ENCODE measurements around the gene CST9.

The CST9 gene, protein sequence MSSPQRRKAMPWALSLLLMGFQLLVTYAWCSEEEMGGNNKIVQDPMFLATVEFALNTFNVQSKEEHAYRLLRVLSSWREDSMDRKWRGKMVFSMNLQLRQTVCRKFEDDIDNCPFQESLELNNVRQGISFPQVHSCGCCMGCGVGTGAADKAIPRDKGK

DNA sequence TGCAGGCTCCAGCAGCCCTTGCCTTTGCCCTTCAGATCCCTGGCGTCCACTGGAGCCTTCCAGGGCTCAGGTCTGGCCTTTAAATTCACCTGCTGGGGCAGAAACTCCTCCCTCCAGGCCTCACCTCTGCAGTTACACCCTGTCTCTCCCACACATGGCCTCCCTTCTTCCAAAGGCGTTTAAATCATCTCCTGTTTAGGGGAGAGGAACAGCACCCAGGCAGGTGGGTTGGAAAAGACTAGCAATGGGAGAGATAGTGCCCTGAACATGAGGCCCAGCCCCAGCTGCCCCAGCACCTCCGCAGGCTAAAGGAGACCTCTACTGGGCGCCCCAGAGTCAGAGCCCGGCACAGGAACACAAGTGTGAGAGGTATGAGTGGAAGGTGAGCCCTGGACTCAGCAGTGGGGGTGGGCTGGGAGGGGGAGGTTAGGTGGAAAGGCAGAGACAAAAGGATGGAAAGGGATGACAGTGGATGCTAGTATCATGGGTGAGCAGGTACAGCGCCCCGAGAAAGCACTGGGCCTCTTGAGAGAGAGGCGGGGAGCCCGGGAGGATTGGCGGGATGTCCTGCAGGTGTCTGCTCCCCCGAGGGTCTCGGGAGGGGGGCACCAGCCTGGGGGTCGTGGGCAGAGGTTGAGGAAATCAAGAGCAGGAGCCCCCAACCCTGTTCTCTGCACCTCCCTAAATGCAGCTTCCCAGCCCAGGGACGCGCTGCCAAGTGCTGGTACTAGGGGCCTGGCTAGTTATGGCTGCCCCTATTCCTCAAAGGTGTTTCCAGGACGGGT lies at the start of gene CST9:
Gene CST9 (minus strand): TSS at position 51 of the 785 bp plus-strand sequence. CDS start 53 bp downstream, outside the sequence.
- peaks cover 0 to 6% of the 10 kb centered on the region in 2 donors for H3K27me3 Mint-ChIP-seq
- no peak for DNase-seq
- H3K9me3 Mint-ChIP-seq, result no peaks in the 10 kb centered on the region
- peak within 1 kb of the TSS; percentile 33 for H3K27ac Mint-ChIP-seq
- peaks cover 2 to 7% of the 10 kb centered on the region in 2 donors for H3K4me1 Mint-ChIP-seq
- ATAC-seq (replicated peaks), result no peak
- H3K36me3 Mint-ChIP-seq, result no peaks in the 10 kb centered on the region
- H3K4me3 Mint-ChIP-seq, result no peak within 1 kb of the TSS

DNA sequence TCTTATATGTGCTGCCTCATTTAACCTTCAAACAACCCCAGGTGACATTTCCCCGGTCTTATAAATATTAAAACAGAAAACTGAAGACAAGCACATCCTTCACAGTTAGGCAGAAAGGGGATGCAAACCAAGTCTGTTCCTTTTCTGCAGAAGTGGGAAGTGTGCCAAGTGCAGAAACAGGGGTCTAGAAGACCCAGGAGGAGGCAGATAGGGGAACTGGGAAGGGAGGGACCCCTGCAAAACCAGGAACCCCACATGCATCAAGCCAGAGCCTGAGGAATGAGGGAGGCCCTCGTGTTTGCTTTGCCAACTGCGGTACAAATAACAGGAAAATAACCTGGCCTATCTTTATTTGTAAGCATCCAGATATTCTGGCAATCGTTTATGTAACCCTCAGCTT lies 49.0 kb upstream of the CST9 start:
- H3K9me3 Mint-ChIP-seq, result no peaks in the 10 kb centered on the region
- H3K36me3 Mint-ChIP-seq, result no peaks in the 10 kb centered on the region
- no peak overlapping the region for H3K27ac Mint-ChIP-seq
- ATAC-seq (replicated peaks), result no peak
- no peak for DNase-seq
- peaks cover 20 to 31% of the 10 kb centered on the region in 2 donors for H3K4me1 Mint-ChIP-seq
- peak overlapping the region in 1 of 2 donors; percentile 12 for H3K4me3 Mint-ChIP-seq
- H3K27me3 Mint-ChIP-seq, result peaks cover 9 to 12% of the 10 kb centered on the region in 2 donors

DNA sequence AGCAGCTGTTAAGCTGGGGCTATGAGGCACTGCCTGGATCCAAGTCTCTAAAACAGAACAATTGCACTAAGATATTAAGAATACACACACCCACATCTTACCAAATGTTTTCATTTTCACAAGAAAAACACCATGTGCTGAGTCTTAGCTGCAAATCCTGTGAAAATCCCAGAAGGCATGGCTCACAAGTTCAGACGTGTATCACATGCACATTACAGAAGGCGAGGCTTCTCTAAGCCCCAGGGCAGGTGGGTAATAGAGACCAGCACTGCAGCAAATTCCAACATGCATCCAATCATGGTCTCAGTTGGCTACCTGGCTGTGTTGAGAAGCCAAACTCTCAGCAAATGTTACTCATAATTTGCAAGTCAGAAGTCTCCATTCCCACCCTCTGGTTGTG lies 48.3 kb upstream of the CST9 start:
- no peak for DNase-seq
- Mint-ChIP-seq H3K36me3 (no peaks in the 10 kb centered on the region), H3K4me3 (no peak overlapping the region), H3K4me1 (peaks cover 20 to 31% of the 10 kb centered on the region in 2 donors), H3K9me3 (no peaks in the 10 kb centered on the region), H3K27me3 (peaks cover 9 to 12% of the 10 kb centered on the region in 2 donors), H3K27ac (no peak overlapping the region)
- ATAC-seq (replicated peaks), result no peak

DNA sequence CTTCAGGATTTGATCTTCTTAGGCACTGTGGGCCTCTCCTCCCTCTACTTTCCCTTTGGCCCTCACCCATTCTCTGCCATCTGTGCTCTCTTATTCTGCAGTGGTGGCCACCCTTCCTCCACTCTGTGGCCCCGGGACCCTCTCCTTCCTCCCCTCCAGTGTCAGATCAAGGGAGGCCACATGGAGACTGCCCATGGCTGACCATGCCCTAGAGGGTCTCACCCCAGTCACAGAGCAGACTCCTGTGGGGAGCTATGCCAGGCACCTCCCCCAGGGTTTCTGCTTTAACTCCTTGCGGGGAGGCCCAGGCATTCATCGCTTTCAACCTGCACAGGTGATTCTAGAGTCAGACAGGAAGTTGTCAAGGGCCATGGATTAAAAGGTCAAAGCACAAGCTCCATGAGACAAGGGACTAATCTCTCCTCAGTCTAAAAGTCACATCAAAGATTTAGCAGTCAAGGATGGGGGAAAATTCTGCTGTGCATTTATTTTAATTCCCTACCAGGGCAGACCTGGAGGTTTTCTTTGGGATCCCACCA lies 47.8 kb upstream of the CST9 start:
- no peaks in the 10 kb centered on the region for H3K9me3 Mint-ChIP-seq
- peaks cover 20 to 31% of the 10 kb centered on the region in 2 donors for H3K4me1 Mint-ChIP-seq
- no peak for ATAC-seq (replicated peaks)
- no peak overlapping the region for H3K4me3 Mint-ChIP-seq
- H3K27ac Mint-ChIP-seq, result no peak overlapping the region
- H3K27me3 Mint-ChIP-seq, result peaks cover 9 to 12% of the 10 kb centered on the region in 2 donors
- no peak for DNase-seq
- H3K36me3 Mint-ChIP-seq, result no peaks in the 10 kb centered on the region

DNA sequence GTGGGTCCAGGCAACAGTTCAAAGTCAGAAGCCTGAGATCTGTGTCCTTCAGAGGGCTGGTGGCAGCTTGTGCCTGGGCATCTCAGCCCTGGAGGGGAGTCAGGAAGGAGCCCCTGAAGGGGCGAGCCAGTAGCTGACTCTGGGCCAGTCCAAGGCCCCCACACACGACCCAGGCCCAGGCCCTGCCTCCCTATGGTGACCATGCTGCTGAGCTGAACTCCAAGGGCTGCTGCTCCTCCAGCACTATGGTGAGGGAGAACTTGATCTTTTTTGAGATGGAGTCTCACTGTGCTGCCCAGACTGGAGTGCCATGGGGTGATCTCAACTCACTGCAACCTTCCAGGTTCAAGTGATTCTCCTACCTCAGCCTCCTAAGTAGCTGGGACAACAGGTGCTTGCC lies 47.2 kb upstream of the CST9 start:
- Mint-ChIP-seq H3K27ac (no peak overlapping the region), H3K9me3 (no peaks in the 10 kb centered on the region), H3K4me3 (no peak overlapping the region), H3K4me1 (peaks cover 20 to 31% of the 10 kb centered on the region in 2 donors), H3K36me3 (no peaks in the 10 kb centered on the region), H3K27me3 (peaks cover 9 to 12% of the 10 kb centered on the region in 2 donors)
- DNase-seq (no peak), ATAC-seq (replicated peaks) (no peak)

DNA sequence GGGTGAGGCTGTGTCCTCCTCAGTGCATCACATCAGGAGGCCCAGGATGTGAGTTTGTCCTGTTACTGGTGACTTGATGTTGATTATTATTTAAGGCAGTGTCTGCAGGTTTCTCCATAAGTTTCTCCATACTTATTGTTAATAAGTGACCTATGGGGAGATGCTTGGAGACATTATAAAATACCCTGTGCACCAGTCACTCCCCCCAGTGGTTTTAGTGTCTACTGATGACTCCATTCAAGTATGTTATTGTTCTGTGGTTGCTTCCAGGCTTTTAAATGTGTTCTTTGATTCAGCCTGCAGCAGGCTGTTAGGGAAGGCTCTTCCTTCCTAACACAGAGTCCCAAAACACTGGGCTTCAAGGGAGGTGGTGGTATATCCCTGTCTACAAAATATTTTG lies 46.7 kb upstream of the CST9 start:
- DNase-seq (no peak), ATAC-seq (replicated peaks) (no peak)
- Mint-ChIP-seq H3K9me3 (no peaks in the 10 kb centered on the region), H3K4me3 (no peak overlapping the region), H3K27ac (no peak overlapping the region), H3K36me3 (no peaks in the 10 kb centered on the region), H3K4me1 (peaks cover 20 to 31% of the 10 kb centered on the region in 2 donors), H3K27me3 (peaks cover 9 to 12% of the 10 kb centered on the region in 2 donors)

DNA sequence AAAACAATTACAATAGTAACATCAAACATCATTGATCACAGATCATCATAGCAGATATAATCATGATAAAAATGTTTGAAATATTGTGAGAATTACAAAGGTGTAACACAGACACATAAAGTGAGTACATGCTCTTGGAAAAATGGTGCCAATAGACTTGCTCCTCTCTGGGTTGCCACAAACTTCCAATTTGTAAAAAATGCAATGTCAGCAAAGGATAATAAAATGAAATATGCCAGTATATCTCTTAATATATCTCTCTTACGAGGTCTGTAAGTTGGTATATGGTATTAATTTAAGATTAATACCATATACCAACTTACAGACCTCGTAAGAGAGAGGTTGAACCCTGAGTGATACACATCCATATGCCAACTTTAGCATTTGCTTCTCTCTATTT lies 45.4 kb upstream of the CST9 start:
- no peak for DNase-seq
- no peak overlapping the region for H3K4me3 Mint-ChIP-seq
- no peaks in the 10 kb centered on the region for H3K9me3 Mint-ChIP-seq
- ATAC-seq (replicated peaks), result no peak
- no peak overlapping the region for H3K27ac Mint-ChIP-seq
- H3K4me1 Mint-ChIP-seq, result peaks cover 18 to 28% of the 10 kb centered on the region in 2 donors
- H3K36me3 Mint-ChIP-seq, result no peaks in the 10 kb centered on the region
- H3K27me3 Mint-ChIP-seq, result peaks cover 9 to 10% of the 10 kb centered on the region in 2 donors

DNA sequence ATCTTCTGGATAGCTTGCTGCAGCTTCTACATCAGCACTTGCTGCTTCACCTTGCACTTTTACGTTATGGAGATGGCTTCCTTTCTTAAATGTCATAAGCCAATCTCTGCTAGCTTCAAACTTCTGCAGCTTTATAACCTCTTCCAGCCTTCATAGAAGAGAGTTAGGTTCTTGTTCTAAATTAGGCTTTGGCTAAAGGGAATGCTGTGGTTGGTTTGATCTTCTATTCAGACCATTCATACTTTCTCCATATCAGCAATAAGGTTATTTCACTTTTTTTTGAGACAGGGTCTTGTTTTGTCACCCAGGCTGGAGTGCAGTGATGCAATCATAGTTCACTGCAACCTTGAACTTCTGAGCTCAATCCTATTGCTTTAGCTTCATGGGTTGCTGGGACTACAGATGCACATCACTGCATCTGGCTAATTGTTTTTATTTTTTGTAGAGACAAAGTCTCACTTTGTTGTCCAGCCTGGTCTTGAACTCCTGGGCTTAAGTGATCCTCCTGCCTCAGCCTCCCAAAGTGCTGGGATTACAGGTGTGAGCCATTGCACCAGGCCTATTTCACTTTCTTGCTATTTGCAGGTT lies 44.2 kb upstream of the CST9 start:
- no peak overlapping the region for H3K27ac Mint-ChIP-seq

DNA sequence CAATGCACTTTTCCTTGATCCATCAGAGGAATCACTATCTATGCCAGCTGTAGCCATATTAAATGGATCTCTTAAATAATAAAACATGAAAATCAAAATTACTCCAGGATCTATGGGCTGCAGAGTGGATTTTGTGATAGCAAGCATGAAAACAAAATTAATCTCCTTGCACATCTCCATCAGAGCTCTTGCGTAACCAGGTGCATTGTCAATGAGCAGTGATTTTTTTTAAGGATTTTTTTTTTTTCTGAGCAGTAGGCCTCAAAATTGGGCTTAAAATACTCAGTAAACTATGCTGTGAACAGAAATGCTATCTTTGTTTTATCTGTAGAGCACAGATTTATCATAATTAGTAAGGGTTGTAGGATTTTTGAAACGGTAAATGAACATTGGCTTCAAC lies 43.5 kb upstream of the CST9 start:
- DNase-seq, result no peak
- H3K27ac Mint-ChIP-seq, result no peak overlapping the region
- H3K27me3 Mint-ChIP-seq, result peaks cover 6 to 9% of the 10 kb centered on the region in 2 donors
- no peak for ATAC-seq (replicated peaks)
- peaks cover 9 to 20% of the 10 kb centered on the region in 2 donors for H3K4me1 Mint-ChIP-seq
- no peaks in the 10 kb centered on the region for H3K36me3 Mint-ChIP-seq
- H3K9me3 Mint-ChIP-seq, result peaks cover 0 to 1% of the 10 kb centered on the region in 2 donors
- no peak overlapping the region for H3K4me3 Mint-ChIP-seq

More for the DNA sequence above, 44.2 kb upstream of the CST9 start:
- H3K27me3 Mint-ChIP-seq, result peaks cover 8 to 9% of the 10 kb centered on the region in 2 donors
- peaks cover 14 to 27% of the 10 kb centered on the region in 2 donors for H3K4me1 Mint-ChIP-seq
- no peak overlapping the region for H3K4me3 Mint-ChIP-seq
- no peaks in the 10 kb centered on the region for H3K36me3 Mint-ChIP-seq
- ATAC-seq (replicated peaks), result no peak
- peaks cover 0 to 1% of the 10 kb centered on the region in 2 donors for H3K9me3 Mint-ChIP-seq
- DNase-seq, result no peak

DNA sequence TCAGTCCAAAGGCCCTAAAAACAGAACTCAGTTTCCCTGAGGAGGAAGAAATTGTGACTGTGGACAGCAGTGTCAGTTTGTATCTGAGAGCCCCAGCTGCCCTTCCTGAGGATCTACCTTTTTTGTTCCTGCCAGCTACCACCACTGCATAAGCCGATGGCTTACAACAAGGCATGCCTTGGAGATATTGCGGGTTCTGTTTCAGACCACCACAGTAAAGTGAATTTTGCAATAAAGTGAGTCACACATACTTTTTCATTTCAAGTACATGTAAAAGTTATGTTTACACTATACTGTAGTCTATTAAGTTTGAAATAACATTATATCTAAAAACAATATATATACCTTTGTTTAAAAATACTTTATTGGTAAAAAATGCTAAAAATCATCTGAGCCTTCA lies 41.6 kb upstream of the CST9 start:
- ATAC-seq (replicated peaks) (no peak), DNase-seq (no peak)
- Mint-ChIP-seq H3K27me3 (no peaks in the 10 kb centered on the region), H3K4me3 (no peak overlapping the region), H3K27ac (no peak overlapping the region), H3K4me1 (peaks cover 9 to 21% of the 10 kb centered on the region in 2 donors), H3K9me3 (peaks cover 0 to 1% of the 10 kb centered on the region in 2 donors), H3K36me3 (no peaks in the 10 kb centered on the region)

DNA sequence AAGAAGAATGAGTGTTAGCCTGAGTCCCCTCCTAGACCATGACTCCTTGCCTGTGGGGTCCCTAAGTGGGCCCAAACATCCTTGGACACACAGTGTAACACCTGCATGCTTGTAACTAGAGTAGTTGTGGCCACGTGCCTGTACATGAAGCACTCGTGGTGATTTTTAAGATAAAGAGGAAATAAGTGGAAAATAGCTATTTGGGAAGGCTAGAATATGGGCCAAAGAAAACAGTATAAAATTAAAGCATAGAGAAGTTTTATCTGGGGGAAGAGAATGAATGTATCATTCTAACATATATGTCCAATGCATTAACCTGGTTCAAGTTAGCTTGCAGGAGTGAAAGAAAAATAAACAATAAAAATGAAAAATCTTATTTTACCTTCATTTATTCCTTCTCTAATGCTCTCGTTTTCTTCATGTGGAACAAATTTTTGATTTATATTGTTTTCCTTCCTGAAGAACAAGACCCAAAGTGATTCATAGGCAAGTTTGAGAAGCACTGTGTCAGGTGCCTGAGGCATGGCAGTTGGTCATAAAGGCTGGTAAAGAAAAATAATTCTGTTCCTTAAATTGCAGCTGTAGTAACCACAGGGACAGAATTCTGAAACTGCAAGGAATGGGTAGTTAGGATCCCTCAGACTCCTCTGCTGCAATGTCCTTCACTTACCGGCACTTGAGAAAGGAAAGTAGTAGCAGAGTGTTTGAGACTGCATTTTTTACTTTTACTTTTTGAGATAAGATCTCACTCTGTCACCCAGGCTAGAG lies 40.6 kb upstream of the CST9 start:
- no peak for DNase-seq

DNA sequence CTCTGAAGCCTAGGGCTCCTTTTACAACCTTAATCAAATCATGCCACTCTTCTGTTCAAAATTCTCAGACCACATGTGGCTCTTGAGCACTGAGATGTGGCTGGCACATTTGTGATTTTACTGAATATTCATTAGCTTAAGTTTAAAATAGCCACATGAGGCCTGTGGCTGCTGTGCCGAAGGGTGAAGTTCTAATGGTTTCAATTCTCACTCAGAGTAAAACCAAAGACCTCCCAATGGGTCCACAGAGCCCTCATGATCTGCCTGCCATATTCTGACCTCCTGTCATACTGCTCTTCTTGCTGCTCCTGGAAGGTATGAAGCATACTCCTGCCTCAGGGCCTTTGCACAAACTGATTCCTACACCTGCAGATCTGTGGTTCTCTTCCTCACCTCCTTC lies 39.9 kb upstream of the CST9 start:
- no peak overlapping the region for H3K27ac Mint-ChIP-seq
- no peak overlapping the region for H3K4me3 Mint-ChIP-seq
- ATAC-seq (replicated peaks) (peak in 1 of 2 donors; percentile 27), DNase-seq (no peak)
- H3K27me3 Mint-ChIP-seq, result no peaks in the 10 kb centered on the region
- H3K4me1 Mint-ChIP-seq, result peaks cover 9 to 35% of the 10 kb centered on the region in 2 donors
- H3K36me3 Mint-ChIP-seq, result no peaks in the 10 kb centered on the region
- H3K9me3 Mint-ChIP-seq, result peaks cover 0 to 1% of the 10 kb centered on the region in 2 donors

More for the DNA sequence above, 40.6 kb upstream of the CST9 start:
- peaks cover 0 to 1% of the 10 kb centered on the region in 2 donors for H3K9me3 Mint-ChIP-seq
- no peak overlapping the region for H3K27ac Mint-ChIP-seq
- no peak overlapping the region for H3K4me3 Mint-ChIP-seq
- H3K27me3 Mint-ChIP-seq, result no peaks in the 10 kb centered on the region
- ATAC-seq (replicated peaks), result no peak
- H3K36me3 Mint-ChIP-seq, result no peaks in the 10 kb centered on the region
- peaks cover 9 to 27% of the 10 kb centered on the region in 2 donors for H3K4me1 Mint-ChIP-seq

DNA sequence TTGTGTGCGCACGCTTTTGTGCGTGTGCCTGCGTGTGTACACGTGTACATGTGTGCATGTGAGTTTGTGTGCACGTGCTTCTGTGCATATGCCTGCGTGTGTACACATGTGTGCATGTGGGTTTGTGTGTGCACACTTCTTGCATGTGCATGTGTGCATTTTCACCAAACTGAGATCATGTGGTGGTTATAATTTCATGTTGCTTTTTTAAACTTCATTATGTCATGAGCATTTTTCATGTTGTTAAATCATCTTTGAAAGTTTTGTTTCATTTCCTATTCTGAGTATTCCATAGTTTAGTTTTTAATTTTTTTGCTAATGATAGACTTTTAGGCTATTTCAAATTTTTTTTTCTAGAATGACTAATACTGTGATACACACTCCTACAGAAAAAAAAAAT lies 38.4 kb upstream of the CST9 start:
- Mint-ChIP-seq H3K9me3 (peaks cover 0 to 3% of the 10 kb centered on the region in 2 donors), H3K27me3 (peaks cover 5 to 7% of the 10 kb centered on the region in 2 donors), H3K4me1 (peaks cover 9 to 47% of the 10 kb centered on the region in 2 donors), H3K36me3 (no peaks in the 10 kb centered on the region), H3K4me3 (no peak overlapping the region), H3K27ac (no peak overlapping the region)
- DNase-seq, result no peak
- peak; percentile 36 to 48 for ATAC-seq (replicated peaks)

DNA sequence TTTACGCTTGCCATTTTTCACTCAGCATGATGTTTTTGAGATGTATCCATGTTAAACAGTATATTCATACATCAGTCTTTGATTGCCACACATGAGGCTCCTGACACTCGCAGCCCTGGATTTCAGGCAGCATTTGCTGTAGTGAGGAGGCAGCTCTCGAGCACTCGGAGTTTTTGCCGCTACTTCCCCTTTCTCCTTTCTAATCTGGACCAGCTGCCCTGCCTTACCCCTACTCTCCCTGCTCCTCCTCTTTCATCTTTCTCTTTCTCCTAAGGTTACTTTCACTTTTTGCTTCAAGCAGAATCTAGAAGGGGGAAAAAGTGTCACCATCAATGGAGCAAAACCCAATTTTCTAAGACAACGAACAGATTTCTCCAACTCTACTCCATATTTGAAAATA lies 37.9 kb upstream of the CST9 start:
- Mint-ChIP-seq H3K4me3 (no peak overlapping the region), H3K9me3 (peaks cover 0 to 3% of the 10 kb centered on the region in 2 donors), H3K36me3 (no peaks in the 10 kb centered on the region), H3K4me1 (peaks cover 9 to 48% of the 10 kb centered on the region in 2 donors), H3K27me3 (peaks cover 6 to 8% of the 10 kb centered on the region in 2 donors), H3K27ac (no peak overlapping the region)
- ATAC-seq (replicated peaks) (peak in 1 of 2 donors; percentile 62), DNase-seq (no peak)

Measured in stimulated activated naive B cell treated with anti-CD40 and anti-IgM and Interleukin-4, amounts not matched to agents 10 μg/mL and 1 μg/mL and 100 μg/mL, for 72 hours (primary cell).